Large intestine (tissue), 3 donors: ENCODE data around the gene PLAGL2. TPM values are rescaled to one million over a fixed set of nuclear protein-coding genes. Genes with fewer than 3 reads are reported as not detected.
"Not testable (repeated sequence)": the region's sequence is repeated elsewhere in the genome, so short reads cannot be mapped to it uniquely, and the experiment has no call there.

ENCODE experiments used
- DNase-seq, 2 donors: peaks; one replicate each; pipeline versions ENCODE4 v3.0.0 to v3.0.0-alpha.2; 2013
- H3K27ac ChIP-seq: one replicate; pipeline ENCODE4 v1.5.1; 2013; ENCODE audit warnings: low read length
- H3K27me3 ChIP-seq: 2 replicates; pipeline ENCODE4 v1.6.1; 2013; ENCODE audit warnings: low read length; ENCODE audit not compliant: control insufficient read depth, insufficient read depth
- H3K36me3 ChIP-seq: 2 replicates; pipeline ENCODE4 v1.6.1; 2013; ENCODE audit warnings: low read length; ENCODE audit not compliant: control insufficient read depth, insufficient read depth
- H3K4me1 ChIP-seq: one replicate; pipeline ENCODE4 v1.6.1; 2013; ENCODE audit warnings: low read length; ENCODE audit not compliant: control insufficient read depth, insufficient read depth
- H3K4me3 ChIP-seq: one replicate; pipeline ENCODE4 v1.5.1; 2013; ENCODE audit warnings: low read length
- H3K9me3 ChIP-seq: one replicate; pipeline ENCODE4 v1.6.1; 2013; ENCODE audit warnings: mild to moderate bottlenecking, low read depth, low read length, moderate library complexity; ENCODE audit not compliant: control insufficient read depth
- WGBS: methylation state at CpG from one replicate; pipeline ENCODE4 v1.1.5; 2013; ENCODE audit warnings: low lambda C conversion rate; ENCODE audit not compliant: insufficient coverage; 5-methylcytosine and 5-hydroxymethylcytosine counted together
- polyA plus RNA-seq: library from polyadenylated mRNA; unstranded; fragments of 120-200 nt; gene quantifications from one replicate; pipeline ENCODE4 v1.2.1, GENCODE V29; 2013

PLAGL2 gene
- polyA plus RNA-seq, 1 donor = 118 TPM

- Histone ChIP-seq H3K27me3 (no peaks in the 10 kb centered on the region), H3K4me3 (peak overlapping the region; percentile 92), H3K36me3 (peaks cover 39% of the 10 kb centered on the region), H3K4me1 (peaks cover 49% of the 10 kb centered on the region), H3K27ac (peak overlapping the region; percentile 84), H3K9me3 (no peaks in the 10 kb centered on the region)
- WGBS = 32% methylated on average over 2 of the region's 5 CpGs
- peak in 1 of 2 donors; percentile 63 for DNase-seq
Observed at GRCh38 chr20:32205110-32205842, 2.3 kb downstream of the PLAGL2 start.

GRCh38 chr20:32204205-32205109 is 3.1 kb downstream of the PLAGL2 start:
- H3K4me1 ChIP-seq = peaks cover 45% of the 10 kb centered on the region
- H3K4me3 ChIP-seq = peak overlapping the region; percentile 92
- no peaks in the 10 kb centered on the region for H3K9me3 ChIP-seq
- H3K27ac ChIP-seq = peak overlapping the region; percentile 84
- DNase-seq = peak in 1 of 2 donors; percentile 61
- 0% methylated on average over 2 of the region's 4 CpGs for WGBS
- H3K27me3 ChIP-seq = no peaks in the 10 kb centered on the region
- peaks cover 39% of the 10 kb centered on the region for H3K36me3 ChIP-seq

GRCh38 chr20:32203356-32204204 is 4.0 kb downstream of the PLAGL2 start:
- 20% methylated on average over 2 of the region's 11 CpGs for WGBS
- Histone ChIP-seq H3K4me1 (peaks cover 44% of the 10 kb centered on the region), H3K27me3 (no peaks in the 10 kb centered on the region), H3K27ac (peak overlapping the region; percentile 84), H3K36me3 (peaks cover 48% of the 10 kb centered on the region), H3K9me3 (no peaks in the 10 kb centered on the region), H3K4me3 (peak overlapping the region; percentile 92)
- DNase-seq = peak in 1 of 2 donors; percentile 85

- Histone ChIP-seq H3K4me3 (no peak overlapping the region), H3K9me3 (no peaks in the 10 kb centered on the region), H3K27me3 (no peaks in the 10 kb centered on the region), H3K4me1 (peaks cover 44% of the 10 kb centered on the region), H3K27ac (peak overlapping the region; percentile 84), H3K36me3 (peaks cover 60% of the 10 kb centered on the region)
- WGBS = no CpG with 5 or more reads among the region's 8 CpGs
- no peak for DNase-seq
Observed at GRCh38 chr20:32201977-32202363, 5.6 kb downstream of the PLAGL2 start.

- no peaks in the 10 kb centered on the region for H3K27me3 ChIP-seq
- DNase-seq = no peak
- H3K4me3 ChIP-seq = no peak overlapping the region
- H3K9me3 ChIP-seq = no peaks in the 10 kb centered on the region
- H3K36me3 ChIP-seq = peaks cover 66% of the 10 kb centered on the region
- peaks cover 46% of the 10 kb centered on the region for H3K4me1 ChIP-seq
- peak overlapping the region; percentile 84 for H3K27ac ChIP-seq
- 100% methylated on average over 1 of the region's 4 CpGs for WGBS
Observed at GRCh38 chr20:32201296-32201976, 6.1 kb downstream of the PLAGL2 start.

- Histone ChIP-seq H3K4me3 (peak overlapping the region; percentile 4), H3K27ac (peak overlapping the region; percentile 51), H3K9me3 (no peaks in the 10 kb centered on the region), H3K36me3 (peaks cover 89% of the 10 kb centered on the region), H3K27me3 (no peaks in the 10 kb centered on the region), H3K4me1 (peaks cover 64% of the 10 kb centered on the region)
- DNase-seq = no peak
- no CpG with 5 or more reads among the region's 4 CpGs for WGBS
Observed at GRCh38 chr20:32199006-32199405, 8.5 kb downstream of the PLAGL2 start.

- Histone ChIP-seq H3K4me1 (peaks cover 61% of the 10 kb centered on the region), H3K36me3 (peaks cover 85% of the 10 kb centered on the region)
- H3K4me3 ChIP-seq, H3K27me3 ChIP-seq, H3K9me3 ChIP-seq, H3K27ac ChIP-seq: not testable (repeated sequence)
- no CpG with 5 or more reads among the region's 20 CpGs for WGBS
- DNase-seq = peak in 1 of 2 donors; percentile 47
Observed at GRCh38 chr20:32197136-32197535, 10.4 kb downstream of the PLAGL2 start.

- H3K9me3 ChIP-seq, H3K27me3 ChIP-seq, H3K4me3 ChIP-seq: not testable (repeated sequence)
- DNase-seq = peak in 1 of 2 donors; percentile 9
- no CpG with 5 or more reads among the region's 11 CpGs for WGBS
- H3K36me3 ChIP-seq = peaks cover 85% of the 10 kb centered on the region
- H3K4me1 ChIP-seq = peaks cover 56% of the 10 kb centered on the region
- H3K27ac ChIP-seq = peak overlapping the region; percentile 87
Observed at GRCh38 chr20:32196613-32197012, 10.9 kb downstream of the PLAGL2 start.

GRCh38 chr20:32195581-32195980 is 12.0 kb downstream of the PLAGL2 start:
- peak in 1 of 2 donors; percentile 43 for DNase-seq
- no peaks in the 10 kb centered on the region for H3K27me3 ChIP-seq
- H3K9me3 ChIP-seq = no peaks in the 10 kb centered on the region
- H3K4me1 ChIP-seq = peaks cover 56% of the 10 kb centered on the region
- no peak overlapping the region for H3K4me3 ChIP-seq
- no CpG with 5 or more reads among the region's 7 CpGs for WGBS
- peak overlapping the region; percentile 87 for H3K27ac ChIP-seq
- peaks cover 78% of the 10 kb centered on the region for H3K36me3 ChIP-seq
